ENCODE results near the gene TMEM59L. TPM values are rescaled to one million over a fixed set of nuclear protein-coding genes. Genes with fewer than 3 reads are reported as not detected.

Gene TMEM59L
- total and polyA plus RNA-seq, 5 donors from 2014 or later = not detected

GRCh38 chr19:18608102-18608804 lies 4.4 kb upstream of the TMEM59L start:
- Histone ChIP-seq H3K9me3 (ENCODE audit: control insufficient read depth in 2 of 2, low read length in 2 of 2) (no peaks in the 10 kb centered on the region), H3K4me1 (ENCODE audit: control insufficient read depth, insufficient read depth, low read length, poor library complexity, severe bottlenecking) (peaks cover 33% of the 10 kb centered on the region), H3K27me3 (ENCODE audit: control insufficient read depth, insufficient read depth, low read length) (peaks cover 28% of the 10 kb centered on the region), H3K4me3 (ENCODE audit: low read depth, low read length) (no peak overlapping the region), H3K27ac (ENCODE audit: insufficient read depth, low read length, poor library complexity, severe bottlenecking) (no peak overlapping the region), H3K36me3 (ENCODE audit: control insufficient read depth, insufficient read depth, low read length) (no peaks in the 10 kb centered on the region)
- H3K9me3 Mint-ChIP-seq = peaks cover 0 to 2% (median 0%) of the 10 kb centered on the region in 7 donors
- no peak overlapping the region for H3K27ac Mint-ChIP-seq
- peaks cover 60% of the 10 kb centered on the region for H3K27me3 Mint-ChIP-seq
- H3K4me1 Mint-ChIP-seq = peaks cover 0 to 24% (median 9%) of the 10 kb centered on the region in 4 donors
- DNase-seq (no peak), ATAC-seq (ENCODE audit: low read depth in 2 of 2) (no peak)
- peaks cover 3% of the 10 kb centered on the region for H3K36me3 Mint-ChIP-seq
- peak overlapping the region in 1 of 4 donors; percentile 3 for H3K4me3 Mint-ChIP-seq

- Mint-ChIP-seq H3K27ac (no peak overlapping the region), H3K9me3 (peaks cover 0 to 2% (median 0%) of the 10 kb centered on the region in 7 donors), H3K4me3 (peak overlapping the region in 3 of 4 donors; percentile 3 to 72 (median 69)), H3K4me1 (peaks cover 0 to 26% (median 8%) of the 10 kb centered on the region in 4 donors), H3K36me3 (peaks cover 3% of the 10 kb centered on the region), H3K27me3 (peaks cover 66% of the 10 kb centered on the region)
- ATAC-seq (ENCODE audit: low read depth in 2 of 2) = no peak
- no peaks in the 10 kb centered on the region for H3K9me3 ChIP-seq (ENCODE audit: control insufficient read depth in 2 of 2, low read length in 2 of 2)
- H3K36me3 ChIP-seq (ENCODE audit: control insufficient read depth, insufficient read depth, low read length) = no peaks in the 10 kb centered on the region
- H3K4me3 ChIP-seq (ENCODE audit: low read depth, low read length) = no peak overlapping the region
- peaks cover 28% of the 10 kb centered on the region for H3K27me3 ChIP-seq (ENCODE audit: control insufficient read depth, insufficient read depth, low read length)
- H3K27ac ChIP-seq (ENCODE audit: insufficient read depth, low read length, poor library complexity, severe bottlenecking) = no peak overlapping the region
- no peak for DNase-seq
- H3K4me1 ChIP-seq (ENCODE audit: control insufficient read depth, insufficient read depth, low read length, poor library complexity, severe bottlenecking) = peaks cover 39% of the 10 kb centered on the region
Observed at GRCh38 chr19:18608805-18609716, 3.6 kb upstream of the TMEM59L start.

- Histone ChIP-seq H3K9me3 (ENCODE audit: control insufficient read depth in 2 of 2, low read length in 2 of 2) (no peaks in the 10 kb centered on the region), H3K36me3 (ENCODE audit: control insufficient read depth, insufficient read depth, low read length) (no peaks in the 10 kb centered on the region), H3K4me3 (ENCODE audit: low read depth, low read length) (no peak overlapping the region), H3K27ac (ENCODE audit: insufficient read depth, low read length, poor library complexity, severe bottlenecking) (no peak overlapping the region), H3K27me3 (ENCODE audit: control insufficient read depth, insufficient read depth, low read length) (peaks cover 23% of the 10 kb centered on the region), H3K4me1 (ENCODE audit: control insufficient read depth, insufficient read depth, low read length, poor library complexity, severe bottlenecking) (peaks cover 39% of the 10 kb centered on the region)
- H3K27me3 Mint-ChIP-seq = peaks cover 70% of the 10 kb centered on the region
- no peak overlapping the region for H3K27ac Mint-ChIP-seq
- H3K9me3 Mint-ChIP-seq = peaks cover 0 to 2% (median 0%) of the 10 kb centered on the region in 7 donors
- ATAC-seq (ENCODE audit: low read depth in 2 of 2) (no peak), DNase-seq (no peak)
- peaks cover 3% of the 10 kb centered on the region for H3K36me3 Mint-ChIP-seq
- H3K4me1 Mint-ChIP-seq = peaks cover 0 to 31% (median 8%) of the 10 kb centered on the region in 4 donors
- peak overlapping the region in 1 of 4 donors; percentile 72 for H3K4me3 Mint-ChIP-seq
Observed at GRCh38 chr19:18609717-18610051, 3.0 kb upstream of the TMEM59L start.

- Mint-ChIP-seq H3K4me1 (peaks cover 0 to 30% (median 8%) of the 10 kb centered on the region in 4 donors), H3K36me3 (peaks cover 3% of the 10 kb centered on the region), H3K27ac (no peak overlapping the region), H3K9me3 (peaks cover 0 to 2% (median 0%) of the 10 kb centered on the region in 7 donors), H3K27me3 (peaks cover 70% of the 10 kb centered on the region), H3K4me3 (no peak overlapping the region)
- no peaks in the 10 kb centered on the region for H3K9me3 ChIP-seq (ENCODE audit: control insufficient read depth in 2 of 2, low read length in 2 of 2)
- ATAC-seq (ENCODE audit: low read depth in 2 of 2) (no peak), DNase-seq (no peak)
- H3K27me3 ChIP-seq (ENCODE audit: control insufficient read depth, insufficient read depth, low read length) = peaks cover 23% of the 10 kb centered on the region
- no peaks in the 10 kb centered on the region for H3K36me3 ChIP-seq (ENCODE audit: control insufficient read depth, insufficient read depth, low read length)
- H3K27ac ChIP-seq (ENCODE audit: insufficient read depth, low read length, poor library complexity, severe bottlenecking) = no peak overlapping the region
- no peak overlapping the region for H3K4me3 ChIP-seq (ENCODE audit: low read depth, low read length)
- peaks cover 39% of the 10 kb centered on the region for H3K4me1 ChIP-seq (ENCODE audit: control insufficient read depth, insufficient read depth, low read length, poor library complexity, severe bottlenecking)
Observed at GRCh38 chr19:18610245-18610555, 2.5 kb upstream of the TMEM59L start.

GRCh38 chr19:18610556-18611326 lies 1.9 kb upstream of the TMEM59L start:
- H3K27ac ChIP-seq (ENCODE audit: insufficient read depth, low read length, poor library complexity, severe bottlenecking) = no peak overlapping the region
- peaks cover 0 to 2% (median 0%) of the 10 kb centered on the region in 7 donors for H3K9me3 Mint-ChIP-seq
- ATAC-seq (ENCODE audit: low read depth in 2 of 2) = no peak
- H3K4me1 Mint-ChIP-seq = peaks cover 0 to 26% (median 4%) of the 10 kb centered on the region in 4 donors
- peaks cover 39% of the 10 kb centered on the region for H3K4me1 ChIP-seq (ENCODE audit: control insufficient read depth, insufficient read depth, low read length, poor library complexity, severe bottlenecking)
- peaks cover 3% of the 10 kb centered on the region for H3K36me3 Mint-ChIP-seq
- H3K27ac Mint-ChIP-seq = peak overlapping the region in 1 of 3 donors; percentile 62
- no peak overlapping the region for H3K4me3 ChIP-seq (ENCODE audit: low read depth, low read length)
- no peaks in the 10 kb centered on the region for H3K36me3 ChIP-seq (ENCODE audit: control insufficient read depth, insufficient read depth, low read length)
- no peak for DNase-seq
- H3K9me3 ChIP-seq (ENCODE audit: control insufficient read depth in 2 of 2, low read length in 2 of 2) = no peaks in the 10 kb centered on the region
- H3K27me3 ChIP-seq (ENCODE audit: control insufficient read depth, insufficient read depth, low read length) = peaks cover 23% of the 10 kb centered on the region
- H3K4me3 Mint-ChIP-seq = peak overlapping the region in 3 of 4 donors; percentile 43 to 74 (median 63)
- H3K27me3 Mint-ChIP-seq = peaks cover 70% of the 10 kb centered on the region

GRCh38 chr19:18611327-18612050 lies 1.2 kb upstream of the TMEM59L start:
- Histone ChIP-seq H3K27me3 (ENCODE audit: control insufficient read depth, insufficient read depth, low read length) (peaks cover 24% of the 10 kb centered on the region), H3K27ac (ENCODE audit: insufficient read depth, low read length, poor library complexity, severe bottlenecking) (no peak overlapping the region), H3K4me1 (ENCODE audit: control insufficient read depth, insufficient read depth, low read length, poor library complexity, severe bottlenecking) (peaks cover 39% of the 10 kb centered on the region), H3K4me3 (ENCODE audit: low read depth, low read length) (no peak overlapping the region), H3K9me3 (ENCODE audit: control insufficient read depth in 2 of 2, low read length in 2 of 2) (no peaks in the 10 kb centered on the region), H3K36me3 (ENCODE audit: control insufficient read depth, insufficient read depth, low read length) (no peaks in the 10 kb centered on the region)
- ATAC-seq (ENCODE audit: low read depth in 2 of 2) = no peak
- H3K4me1 Mint-ChIP-seq = peaks cover 0 to 26% (median 4%) of the 10 kb centered on the region in 4 donors
- H3K36me3 Mint-ChIP-seq = peaks cover 3% of the 10 kb centered on the region
- H3K4me3 Mint-ChIP-seq = peak overlapping the region; percentile 43 to 82 (median 54)
- no peak for DNase-seq
- H3K27ac Mint-ChIP-seq = peak overlapping the region in 1 of 3 donors; percentile 62
- H3K27me3 Mint-ChIP-seq = peaks cover 77% of the 10 kb centered on the region
- H3K9me3 Mint-ChIP-seq = peaks cover 0 to 2% (median 0%) of the 10 kb centered on the region in 7 donors

All from CD4-positive, CD25-positive, alpha-beta regulatory T cell (primary cell).